Osteoblast (primary cell): Measurements from ENCODE around the gene ZNF618. TPM values are rescaled to one million over a fixed set of nuclear protein-coding genes. Genes with fewer than 3 reads are reported as not detected.
"Not testable (repeated sequence)": the region's sequence is repeated elsewhere in the genome, so short reads cannot be mapped to it uniquely, and the experiment has no call there.

Experiments used
- DNase-seq: peaks from one replicate; pipeline ENCODE4 v3.0.0; 2011; ENCODE audit warnings: low spot score, mixed read lengths; ENCODE audit not compliant: insufficient read length; ENCODE audit errors: missing footprints
- H2AFZ ChIP-seq: 2 replicates; pipeline ENCODE4 v1.6.0; 2011; ENCODE audit warnings: mild to moderate bottlenecking, low read length
- H3K27ac ChIP-seq: 2 replicates; pipeline ENCODE4 v1.5.1; 2011; ENCODE audit warnings: mild to moderate bottlenecking, low read depth, low read length, moderate library complexity
- H3K27me3 ChIP-seq: 2 replicates; pipeline ENCODE4 v1.6.0; 2012; ENCODE audit warnings: mild to moderate bottlenecking, control low read depth, inconsistent platforms, low read length, moderate library complexity; ENCODE audit not compliant: insufficient read depth
- H3K36me3 ChIP-seq: 2 replicates; pipeline ENCODE4 v1.5.1; 2011; ENCODE audit warnings: mild to moderate bottlenecking, low read length, control low read depth, moderate library complexity; ENCODE audit not compliant: insufficient read depth
- H3K4me1 ChIP-seq: 2 replicates; pipeline ENCODE4 v1.5.1; 2011; ENCODE audit warnings: mild to moderate bottlenecking, low read length, control low read depth, moderate library complexity; ENCODE audit not compliant: insufficient read depth
- H3K4me2 ChIP-seq: 2 replicates; pipeline ENCODE4 v1.6.0; 2011; ENCODE audit warnings: mild to moderate bottlenecking, low read length; ENCODE audit not compliant: insufficient read depth
- H3K4me3 ChIP-seq: fragments of 200-600 bp; sonication (generic); 3 replicates; pipeline ENCODE4 v1.5.1; 2012; ENCODE audit warnings: mild to moderate bottlenecking, low read length, inconsistent platforms; ENCODE audit not compliant: insufficient read depth
- H3K79me2 ChIP-seq: 2 replicates; pipeline ENCODE4 v1.6.0; 2012; ENCODE audit warnings: mild to moderate bottlenecking, low read length, control low read depth, inconsistent platforms; ENCODE audit not compliant: insufficient read depth
- H3K9me3 ChIP-seq: 2 replicates; pipeline ENCODE4 v1.5.1; 2011; ENCODE audit warnings: low read depth, low read length, control low read depth
- H4K20me1 ChIP-seq: 2 replicates; pipeline ENCODE4 v1.6.0; 2012; ENCODE audit warnings: mild to moderate bottlenecking, low read length, control low read depth; ENCODE audit not compliant: insufficient read depth
- total RNA-seq: library from RNA; depleted of rRNA; stranded (reverse); fragments of >200 nt; gene quantifications from 2 replicates; pipeline ENCODE4 v1.2.3, GENCODE V29; 2012
- TF ChIP-seq, protein P1 (sequence below): IDR thresholded peaks from 2 replicates; pipeline ENCODE4 v1.5.1; 2011; ENCODE audit warnings: mild to moderate bottlenecking, low read depth, low read length, moderate library complexity; ENCODE audit errors: extremely low read depth

ZNF618 gene
- total RNA-seq, 1 donor: 10.1 TPM

DNA sequence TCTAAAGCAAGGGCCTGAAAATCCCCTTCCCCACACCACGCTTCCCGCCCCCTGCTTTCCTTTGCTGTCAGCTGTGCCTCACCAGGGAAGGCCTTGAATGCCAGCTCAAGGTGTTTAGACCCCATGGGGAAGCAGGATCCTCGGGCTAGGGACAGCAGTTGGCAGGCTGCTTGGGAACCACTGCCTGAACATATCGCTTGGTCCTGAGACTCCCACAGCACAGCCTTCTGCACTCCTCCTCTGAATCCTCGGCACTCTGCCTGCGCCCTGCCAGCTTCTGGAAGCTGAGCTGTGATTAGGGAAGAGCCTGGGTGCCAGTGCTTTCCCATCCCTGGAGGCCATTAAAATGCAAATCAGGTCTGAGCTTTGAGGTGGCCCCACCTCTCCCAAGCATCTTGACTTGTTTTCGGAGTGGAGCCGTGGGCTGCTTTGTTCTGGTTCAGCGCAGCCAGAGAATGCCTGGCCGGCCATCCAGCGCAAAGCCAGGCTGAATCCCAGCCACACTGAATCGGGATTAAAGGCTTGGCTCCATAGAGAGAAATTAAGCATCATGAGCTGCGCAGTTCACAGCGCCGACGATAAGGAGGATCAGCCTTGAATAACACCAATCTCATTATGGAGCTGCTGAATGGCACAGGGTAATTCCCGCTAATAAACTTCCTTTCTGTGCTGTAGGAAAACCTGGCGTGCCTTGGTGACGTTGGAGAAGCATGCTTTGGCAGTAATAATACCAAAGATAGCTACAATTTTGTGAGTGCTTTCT, 162.0 kb downstream of the ZNF618 start:
- H3K9me3 ChIP-seq: no peaks in the 10 kb centered on the region
- TF ChIP-seq, protein P1, sequence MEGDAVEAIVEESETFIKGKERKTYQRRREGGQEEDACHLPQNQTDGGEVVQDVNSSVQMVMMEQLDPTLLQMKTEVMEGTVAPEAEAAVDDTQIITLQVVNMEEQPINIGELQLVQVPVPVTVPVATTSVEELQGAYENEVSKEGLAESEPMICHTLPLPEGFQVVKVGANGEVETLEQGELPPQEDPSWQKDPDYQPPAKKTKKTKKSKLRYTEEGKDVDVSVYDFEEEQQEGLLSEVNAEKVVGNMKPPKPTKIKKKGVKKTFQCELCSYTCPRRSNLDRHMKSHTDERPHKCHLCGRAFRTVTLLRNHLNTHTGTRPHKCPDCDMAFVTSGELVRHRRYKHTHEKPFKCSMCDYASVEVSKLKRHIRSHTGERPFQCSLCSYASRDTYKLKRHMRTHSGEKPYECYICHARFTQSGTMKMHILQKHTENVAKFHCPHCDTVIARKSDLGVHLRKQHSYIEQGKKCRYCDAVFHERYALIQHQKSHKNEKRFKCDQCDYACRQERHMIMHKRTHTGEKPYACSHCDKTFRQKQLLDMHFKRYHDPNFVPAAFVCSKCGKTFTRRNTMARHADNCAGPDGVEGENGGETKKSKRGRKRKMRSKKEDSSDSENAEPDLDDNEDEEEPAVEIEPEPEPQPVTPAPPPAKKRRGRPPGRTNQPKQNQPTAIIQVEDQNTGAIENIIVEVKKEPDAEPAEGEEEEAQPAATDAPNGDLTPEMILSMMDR: no peak
- H3K4me3 ChIP-seq: no peak overlapping the region
- no peaks in the 10 kb centered on the region for H4K20me1 ChIP-seq
- H3K79me2 ChIP-seq: no peaks in the 10 kb centered on the region
- no peaks in the 10 kb centered on the region for H3K4me1 ChIP-seq
- DNase-seq: peak; percentile 41
- no peak overlapping the region for H3K4me2 ChIP-seq
- no peak overlapping the region for H2AFZ ChIP-seq
- H3K27ac ChIP-seq: no peak overlapping the region
- peaks cover 41% of the 10 kb centered on the region for H3K36me3 ChIP-seq
- H3K27me3 ChIP-seq: no peaks in the 10 kb centered on the region

DNA sequence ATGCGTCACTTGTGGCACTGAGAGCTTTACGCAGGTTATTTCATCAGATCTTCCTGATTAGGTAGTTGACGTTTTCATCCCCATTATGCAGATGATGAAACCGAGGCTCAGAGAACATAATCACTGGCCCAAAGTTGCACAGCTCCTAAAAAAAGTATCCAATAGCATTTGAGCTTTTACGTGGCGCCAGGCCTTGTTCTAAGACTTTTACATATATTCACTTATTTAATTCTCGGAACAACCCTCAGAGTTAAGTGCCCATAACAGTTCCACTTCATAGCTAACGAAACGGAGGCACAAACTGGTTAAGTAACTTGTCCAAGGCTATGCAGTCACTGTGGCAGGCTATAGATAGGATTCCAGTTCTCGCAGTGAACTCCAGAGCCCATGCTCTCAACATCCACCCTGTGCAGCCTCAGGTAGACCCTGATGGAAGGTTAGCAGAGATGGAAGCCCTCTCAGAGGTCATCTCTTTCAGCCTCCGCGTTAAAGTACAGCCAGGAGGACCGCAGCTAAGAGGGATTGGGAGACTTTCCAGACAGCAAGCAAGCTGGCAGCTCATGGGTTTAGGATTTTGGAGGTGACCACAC, 162.7 kb downstream of the ZNF618 start:
- Histone ChIP-seq H3K27me3 (no peaks in the 10 kb centered on the region), H3K4me3 (no peak overlapping the region), H4K20me1 (no peaks in the 10 kb centered on the region), H3K27ac (no peak overlapping the region), H3K79me2 (peaks cover 2% of the 10 kb centered on the region), H3K4me2 (no peak overlapping the region), H3K4me1 (no peaks in the 10 kb centered on the region), H3K36me3 (peaks cover 41% of the 10 kb centered on the region), H2AFZ (no peak overlapping the region), H3K9me3 (no peaks in the 10 kb centered on the region)
- peak; percentile 19 for DNase-seq
- TF ChIP-seq, protein P1: no peak

DNA sequence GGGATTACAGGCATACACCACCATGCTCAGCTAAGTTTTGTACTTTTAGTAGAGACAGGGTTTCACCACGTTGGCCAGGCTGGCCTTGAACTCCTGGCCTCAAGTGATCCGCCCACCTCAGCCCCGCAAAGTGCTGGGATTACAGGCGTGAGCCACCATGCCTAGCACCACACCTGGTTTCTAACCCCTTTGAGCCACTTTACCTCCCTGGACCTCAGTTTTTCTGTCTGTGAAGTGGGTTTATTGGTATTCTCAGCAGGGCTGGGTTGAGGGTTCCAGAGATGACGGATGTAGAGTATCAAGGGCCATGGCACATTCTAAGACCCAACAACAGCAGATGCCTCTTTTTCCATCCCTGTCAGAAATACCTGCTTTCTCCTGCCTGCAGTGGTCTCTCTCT, 163.4 kb downstream of the ZNF618 start:
- TF ChIP-seq, protein P1: no peak
- H3K4me3 ChIP-seq: no peak overlapping the region

DNA sequence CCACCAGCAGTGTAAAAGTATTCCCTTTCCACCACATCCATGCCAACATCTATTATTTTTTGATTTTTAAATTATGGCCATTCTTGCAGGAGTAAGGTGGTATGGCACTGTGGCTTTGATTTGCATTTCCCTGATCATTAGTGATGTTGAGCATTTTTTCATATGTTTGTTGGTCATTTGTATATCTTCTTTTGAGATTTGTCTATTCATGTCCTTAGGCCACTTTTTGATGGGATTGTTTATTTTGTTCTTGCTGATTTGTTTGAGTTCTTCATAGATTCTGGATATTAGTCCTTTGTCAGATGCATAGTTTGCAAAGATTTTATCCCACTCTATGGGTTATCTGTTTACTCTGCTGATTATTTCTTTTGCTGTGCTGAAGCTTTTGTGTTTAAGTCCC, 167.6 kb downstream of the ZNF618 start:
- not testable (repeated sequence) for H3K27ac ChIP-seq, H3K4me1 ChIP-seq, H3K9me3 ChIP-seq, H3K4me2 ChIP-seq, DNase-seq, H2AFZ ChIP-seq, H3K4me3 ChIP-seq, H4K20me1 ChIP-seq, H3K27me3 ChIP-seq, H3K79me2 ChIP-seq
- H3K36me3 ChIP-seq: peaks cover 28% of the 10 kb centered on the region

More for the DNA sequence above, 163.4 kb downstream of the ZNF618 start:
- Histone ChIP-seq H3K27me3 (no peaks in the 10 kb centered on the region), H3K27ac (no peak overlapping the region), H3K36me3 (peaks cover 41% of the 10 kb centered on the region), H4K20me1 (no peaks in the 10 kb centered on the region), H3K4me2 (no peak overlapping the region), H3K9me3 (no peaks in the 10 kb centered on the region), H3K79me2 (peaks cover 2% of the 10 kb centered on the region), H3K4me1 (no peaks in the 10 kb centered on the region), H2AFZ (no peak overlapping the region)
- DNase-seq: peak; percentile 34
